Subcutaneous adipose tissue (tissue), 4 donors: ENCODE measurements around the gene PRMT7. TPM values are rescaled to one million over a fixed set of nuclear protein-coding genes. Genes with fewer than 3 reads are reported as not detected.

Experiments
- CTCF ChIP-seq: fragments of 450-650 bp; IDR thresholded peaks from one replicate; pipeline ENCODE4 v1.5.1; 2016; ENCODE audit warnings: low read depth, mild to moderate bottlenecking, control low read depth, antibody characterized with exemption, moderate library complexity
- total RNA-seq, 4 donors: library from RNA; depleted of rRNA; stranded (reverse); fragments of >200 nt; gene quantifications; one replicate each; pipeline ENCODE4 v1.1.0, GENCODE V29; 2016

Gene PRMT7
- total RNA-seq, 4 donors from 2014 or later = 32.6 to 70.8 (median 55.8) TPM

GRCh38 chr16:68356919-68357286 lies 46.1 kb downstream of the PRMT7 start:
- TF ChIP-seq CTCF = no peak

DNA sequence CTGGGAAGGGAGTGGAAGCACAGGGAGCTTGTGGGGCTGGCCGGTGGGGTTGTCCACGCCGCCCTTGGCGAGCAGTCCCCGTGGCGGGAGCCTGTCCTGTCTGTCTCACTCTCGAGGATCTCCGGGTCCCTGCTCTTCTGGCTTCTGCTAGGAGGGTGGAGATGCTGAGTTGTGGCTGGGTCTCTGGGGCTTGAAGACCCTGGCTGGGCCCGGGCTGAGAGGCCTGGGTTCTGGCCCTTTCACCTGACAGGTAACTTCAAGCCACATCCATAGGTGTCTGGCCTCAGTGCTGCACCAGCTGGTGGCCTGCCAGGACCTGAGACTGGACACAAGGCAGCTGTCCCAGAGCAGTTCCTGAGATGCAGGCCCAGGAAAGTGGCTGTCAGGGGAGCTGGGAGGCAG lies 46.7 kb downstream of the PRMT7 start:
- TF ChIP-seq CTCF = no peak

- no peak for TF ChIP-seq CTCF
These were observed 47.1 kb downstream of the PRMT7 start for GRCh38 chr16:68357923-68358322.

- TF ChIP-seq CTCF = no peak
These were observed 48.1 kb downstream of the PRMT7 start for GRCh38 chr16:68358951-68359350.

DNA sequence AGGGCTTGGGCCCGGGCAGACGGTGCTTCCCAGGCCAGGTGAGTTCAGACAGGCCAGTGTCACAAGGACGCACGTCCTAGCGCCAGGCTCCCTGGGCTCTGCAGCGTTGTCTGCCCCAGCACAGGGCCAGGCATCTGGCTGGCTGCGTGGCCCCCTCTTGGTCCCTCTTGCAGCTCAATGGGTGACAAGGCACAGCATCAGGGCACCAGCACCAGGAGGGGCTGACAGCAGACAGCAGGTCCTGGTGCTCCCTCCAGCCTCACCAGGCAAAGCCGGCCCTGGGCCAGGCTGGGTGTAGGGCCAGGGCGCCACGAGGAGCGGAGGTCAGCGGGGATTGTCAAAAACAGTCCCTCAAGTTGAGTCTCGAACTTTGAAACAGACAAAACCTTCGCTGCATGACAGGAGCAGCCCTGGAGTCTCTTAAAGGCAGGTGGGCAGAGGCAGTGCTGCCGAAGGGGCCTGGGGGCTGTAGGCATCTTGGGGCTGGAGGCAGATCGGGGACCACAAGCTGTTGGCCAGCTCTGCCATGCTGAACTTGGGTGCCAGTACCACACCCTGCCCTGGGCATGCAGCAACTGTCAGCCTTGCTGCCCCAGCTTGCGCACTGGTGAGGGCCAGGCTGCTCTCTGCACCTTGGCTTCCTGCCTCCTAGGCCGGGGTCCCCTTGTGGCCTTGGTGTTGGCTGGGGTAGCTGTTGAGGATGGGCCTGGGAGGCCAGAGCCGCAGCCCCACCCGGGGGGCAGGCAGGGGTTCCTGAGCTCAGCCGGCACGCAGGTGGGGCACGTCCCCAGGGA lies 48.8 kb downstream of the PRMT7 start:
- no peak for TF ChIP-seq CTCF

DNA sequence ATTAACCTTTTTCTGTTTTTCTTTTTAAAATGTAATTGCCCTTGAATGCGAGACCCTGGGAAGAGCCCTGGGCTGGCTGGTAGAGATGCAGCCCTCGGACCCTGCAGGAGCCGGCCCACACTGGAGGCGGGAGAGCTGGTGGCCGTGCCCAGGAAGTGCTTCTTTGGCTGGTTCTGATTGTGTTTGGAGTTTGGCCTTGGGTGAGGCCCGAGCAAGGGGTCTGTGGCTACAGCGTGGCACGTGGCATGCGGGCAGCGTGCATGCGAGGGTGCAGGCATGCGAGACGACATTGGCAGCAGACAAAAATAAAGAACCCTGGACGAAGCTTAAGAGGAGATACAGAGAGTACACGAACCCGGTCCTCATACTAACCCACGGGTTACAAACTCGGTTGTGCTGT lies 49.7 kb downstream of the PRMT7 start:
- no peak for TF ChIP-seq CTCF

DNA sequence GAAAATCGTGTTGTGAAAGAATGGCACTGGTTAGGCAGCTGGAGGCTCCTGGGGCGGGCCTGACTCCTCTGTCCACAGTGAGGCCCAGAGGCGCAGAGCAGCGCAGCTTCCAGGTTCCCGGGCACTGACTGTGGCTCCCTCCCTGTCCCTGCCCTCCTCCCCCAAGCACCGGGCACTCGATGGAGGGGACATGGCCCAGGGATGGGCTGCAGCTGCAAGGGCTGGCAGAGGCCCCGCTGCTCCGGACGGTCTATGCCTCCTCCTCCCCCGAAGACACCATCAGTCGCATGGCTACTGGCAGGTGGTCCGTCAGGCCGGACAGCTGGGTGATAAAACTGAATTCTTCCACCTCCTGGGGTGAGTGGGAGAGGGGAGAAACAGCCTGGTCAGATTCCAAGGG lies 50.1 kb downstream of the PRMT7 start:
- no peak for TF ChIP-seq CTCF
